Measurements from ENCODE around the gene PIGN. TPM values are rescaled to one million over a fixed set of nuclear protein-coding genes. Genes with fewer than 3 reads are reported as not detected.

PIGN gene
- total RNA-seq, 2 donors from 2014 or later: 22.6 to 28.7 TPM

DNA sequence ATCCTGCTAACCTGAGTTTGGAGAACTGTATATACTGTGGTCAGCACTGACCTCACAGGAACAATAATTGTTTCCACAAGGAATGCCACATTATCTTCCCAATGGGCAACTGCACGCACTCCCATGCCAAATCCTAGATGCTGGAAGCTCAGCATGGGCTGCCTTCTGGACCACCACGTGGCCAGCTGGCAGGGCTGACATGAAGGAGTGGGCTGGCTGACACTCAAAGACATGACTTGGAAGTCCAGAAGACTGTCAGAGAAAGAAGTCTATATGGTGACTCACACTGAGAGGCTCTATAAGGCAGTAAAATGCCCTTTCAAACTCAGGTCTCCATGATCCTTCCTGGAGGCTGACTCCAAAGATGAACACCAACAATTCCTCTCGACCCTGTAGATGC lies 195.7 kb downstream of the PIGN start:
- Histone ChIP-seq H3K36me3 (replicated peaks in 1 of 2; ENCODE audit: insufficient read depth in 1 of 2, low read depth in 2 of 2) (no peaks in the 10 kb centered on the region), H3K4me3 (no peak overlapping the region), H3K27ac (no peak overlapping the region), H3K27me3 (no peaks in the 10 kb centered on the region), H3K4me1 (peaks cover 11% of the 10 kb centered on the region), H3K9me3 (no peaks in the 10 kb centered on the region)
- intact Hi-C loops (cut with DNase I): no loop called here
- ATAC-seq (no peak), DNase-seq (no peak)
- WGBS, 2 donors: 93 to 95% methylated on average over 3 of the region's 3 CpGs
- TF ChIP-seq POLR2A (IDR thresholded peaks at IDR 0.05): no peak
- TF ChIP-seq, protein P1, sequence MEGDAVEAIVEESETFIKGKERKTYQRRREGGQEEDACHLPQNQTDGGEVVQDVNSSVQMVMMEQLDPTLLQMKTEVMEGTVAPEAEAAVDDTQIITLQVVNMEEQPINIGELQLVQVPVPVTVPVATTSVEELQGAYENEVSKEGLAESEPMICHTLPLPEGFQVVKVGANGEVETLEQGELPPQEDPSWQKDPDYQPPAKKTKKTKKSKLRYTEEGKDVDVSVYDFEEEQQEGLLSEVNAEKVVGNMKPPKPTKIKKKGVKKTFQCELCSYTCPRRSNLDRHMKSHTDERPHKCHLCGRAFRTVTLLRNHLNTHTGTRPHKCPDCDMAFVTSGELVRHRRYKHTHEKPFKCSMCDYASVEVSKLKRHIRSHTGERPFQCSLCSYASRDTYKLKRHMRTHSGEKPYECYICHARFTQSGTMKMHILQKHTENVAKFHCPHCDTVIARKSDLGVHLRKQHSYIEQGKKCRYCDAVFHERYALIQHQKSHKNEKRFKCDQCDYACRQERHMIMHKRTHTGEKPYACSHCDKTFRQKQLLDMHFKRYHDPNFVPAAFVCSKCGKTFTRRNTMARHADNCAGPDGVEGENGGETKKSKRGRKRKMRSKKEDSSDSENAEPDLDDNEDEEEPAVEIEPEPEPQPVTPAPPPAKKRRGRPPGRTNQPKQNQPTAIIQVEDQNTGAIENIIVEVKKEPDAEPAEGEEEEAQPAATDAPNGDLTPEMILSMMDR (IDR thresholded peaks at IDR 0.05): no peak

Other genes with a start within 250 kb of the PIGN start
- 10 to 100 TPM; 13.5 to 51.4 TPM for gene RELCH, start 199 bp upstream of the PIGN start, total RNA-seq
- gene TNFRSF11A, start 138.3 kb upstream of the PIGN start, total RNA-seq: 1 to 10 TPM; 3.3 to 3.4 TPM